ENCODE results near the gene SH3RF1. TPM values are rescaled to one million over a fixed set of nuclear protein-coding genes. Genes with fewer than 3 reads are reported as not detected.

SH3RF1 gene
- total and polyA plus RNA-seq, 4 donors = 14.7 to 21.9 (median 18.5) TPM

DNA sequence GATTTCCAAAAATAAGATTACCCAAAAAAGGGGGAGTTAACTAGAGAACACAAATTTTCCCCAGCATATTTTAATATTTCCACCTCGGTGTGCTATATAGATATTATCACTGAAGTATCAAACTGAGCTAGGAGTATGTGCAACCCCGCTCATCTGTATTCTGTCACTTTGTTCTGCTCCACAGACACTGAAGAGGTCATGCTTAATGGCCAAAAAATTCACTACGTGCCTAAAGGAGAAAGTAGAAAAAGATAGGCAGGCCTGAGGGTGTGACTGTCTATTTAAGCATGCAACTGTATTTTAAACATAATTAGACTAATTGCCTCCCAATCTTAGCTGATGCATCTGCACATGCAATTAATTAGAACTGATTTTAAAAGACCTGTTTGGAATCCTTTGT lies 24.5 kb downstream of the SH3RF1 start:
- no peak overlapping the region for H3K27ac ChIP-seq (ENCODE audit: low read depth, low read length)
- WGBS (ENCODE audit: insufficient coverage) = no CpG with 5 or more reads among the region's 3 CpGs

DNA sequence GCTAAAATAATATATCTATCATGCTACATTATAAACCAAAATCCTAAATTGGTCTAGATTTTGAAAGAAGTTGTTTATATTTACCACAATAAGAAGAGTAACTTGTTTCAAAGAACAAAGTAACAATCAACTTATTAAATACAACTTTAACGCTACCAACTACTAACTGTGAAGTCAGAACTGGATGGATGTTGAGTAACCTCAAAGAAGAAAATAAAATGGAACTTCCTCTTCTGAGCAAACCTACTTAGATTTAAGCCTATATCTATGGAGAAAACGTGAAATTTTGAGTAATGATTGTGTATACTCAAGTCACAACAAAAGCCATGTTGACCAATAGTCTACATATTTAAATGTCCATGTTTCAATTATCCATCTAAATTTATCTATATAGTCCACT lies 25.7 kb downstream of the SH3RF1 start:
- no peak for DNase-seq (ENCODE audit: low read depth in 4 of 6, low spot score in 6 of 6)
- H3K4me3 ChIP-seq (ENCODE audit: low read depth, low read length) = no peak overlapping the region
- H3K4me1 ChIP-seq (ENCODE audit: control insufficient read depth, insufficient read depth, low read length) = no peaks in the 10 kb centered on the region
- no peaks in the 10 kb centered on the region for H3K36me3 ChIP-seq (ENCODE audit: control insufficient read depth, insufficient read depth, low read length)
- no peaks in the 10 kb centered on the region for H3K27me3 ChIP-seq (ENCODE audit: control insufficient read depth, insufficient read depth, low read length)
- H3K27ac ChIP-seq (ENCODE audit: low read depth, low read length) = no peak overlapping the region
- H3K9me3 ChIP-seq (ENCODE audit: control insufficient read depth, insufficient read depth, low read length) = no peaks in the 10 kb centered on the region
- WGBS (ENCODE audit: insufficient coverage) = no CpG with 5 or more reads among the region's 2 CpGs

More for the DNA sequence above, 24.5 kb downstream of the SH3RF1 start:
- Histone ChIP-seq H3K36me3 (ENCODE audit: control insufficient read depth, insufficient read depth, low read length) (no peaks in the 10 kb centered on the region), H3K27me3 (ENCODE audit: control insufficient read depth, insufficient read depth, low read length) (no peaks in the 10 kb centered on the region), H3K9me3 (ENCODE audit: control insufficient read depth, insufficient read depth, low read length) (no peaks in the 10 kb centered on the region), H3K4me1 (ENCODE audit: control insufficient read depth, insufficient read depth, low read length) (no peaks in the 10 kb centered on the region), H3K4me3 (ENCODE audit: low read depth, low read length) (no peak overlapping the region)
- no peak for DNase-seq (ENCODE audit: low read depth in 4 of 6, low spot score in 6 of 6)

DNA sequence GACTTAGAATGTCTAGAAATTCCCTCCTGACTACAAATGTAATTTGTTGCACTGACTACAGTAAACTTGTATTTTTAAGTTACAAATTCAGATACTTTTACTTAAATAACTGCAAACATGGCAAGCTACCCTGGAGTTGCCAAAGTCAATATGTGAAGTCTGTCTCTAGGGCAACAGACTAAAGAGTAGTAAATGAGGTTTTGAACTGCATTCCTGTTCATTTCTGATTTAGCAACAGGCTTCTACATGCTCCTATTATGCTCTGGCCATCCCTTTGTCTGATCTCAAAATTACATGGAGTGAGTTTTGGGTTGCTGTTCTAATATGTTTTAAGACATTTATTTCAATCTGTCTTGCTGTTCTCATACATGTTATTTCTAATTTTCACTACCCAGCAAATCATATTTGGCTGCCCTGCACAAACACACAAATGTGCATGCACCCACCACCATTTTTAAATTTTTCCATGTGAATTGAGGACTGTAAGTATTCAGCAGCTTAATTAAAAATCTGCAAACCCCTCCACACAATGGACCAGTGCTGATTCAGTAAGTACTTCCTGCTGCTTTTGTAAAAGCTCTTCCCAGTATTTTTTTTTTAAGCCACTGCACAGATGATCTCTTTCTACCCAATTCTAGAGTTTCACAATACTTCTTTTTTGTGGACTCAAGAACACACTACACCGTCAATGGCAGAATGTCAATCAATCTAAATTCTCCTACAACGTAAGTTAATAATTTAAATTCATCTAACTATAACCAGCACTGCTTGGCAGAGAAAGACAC lies 26.7 kb downstream of the SH3RF1 start:
- peak in 2 of 6 donors; percentile 42 to 62 for DNase-seq (ENCODE audit: low read depth in 4 of 6, low spot score in 6 of 6)
- no CpG with 5 or more reads among the region's 2 CpGs for WGBS (ENCODE audit: insufficient coverage)
- H3K27ac ChIP-seq (ENCODE audit: low read depth, low read length) = no peak overlapping the region

DNA sequence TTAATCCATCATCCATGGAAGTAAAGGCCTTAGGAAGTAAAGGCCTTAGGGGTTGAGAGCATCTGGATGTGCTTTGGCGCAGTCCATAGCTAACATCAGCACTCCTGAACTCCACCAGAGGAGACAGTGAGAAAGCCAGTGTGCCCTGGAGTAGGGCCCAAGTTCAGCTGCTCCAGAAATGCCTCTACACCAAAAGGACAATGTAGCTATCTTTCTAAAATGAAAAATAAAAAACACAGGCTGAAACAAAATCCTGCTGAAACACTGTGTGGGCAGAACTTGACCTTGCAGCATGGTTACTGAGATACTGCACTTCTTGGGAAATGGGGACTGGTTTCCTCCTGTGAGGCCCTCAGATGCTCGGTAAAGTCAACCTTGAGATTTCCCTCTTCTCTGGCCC lies 29.3 kb downstream of the SH3RF1 start:
- no peak for DNase-seq (ENCODE audit: low read depth in 4 of 6, low spot score in 6 of 6)
- Histone ChIP-seq H3K27me3 (ENCODE audit: control insufficient read depth, insufficient read depth, low read length) (no peaks in the 10 kb centered on the region), H3K4me1 (ENCODE audit: control insufficient read depth, insufficient read depth, low read length) (no peaks in the 10 kb centered on the region), H3K36me3 (ENCODE audit: control insufficient read depth, insufficient read depth, low read length) (no peaks in the 10 kb centered on the region), H3K27ac (ENCODE audit: low read depth, low read length) (no peak overlapping the region), H3K4me3 (ENCODE audit: low read depth, low read length) (no peak overlapping the region), H3K9me3 (ENCODE audit: control insufficient read depth, insufficient read depth, low read length) (no peaks in the 10 kb centered on the region)
- WGBS (ENCODE audit: insufficient coverage) = 40% methylated on average over 1 of the region's 2 CpGs

More for the DNA sequence above, 26.7 kb downstream of the SH3RF1 start:
- Histone ChIP-seq H3K4me1 (ENCODE audit: control insufficient read depth, insufficient read depth, low read length) (no peaks in the 10 kb centered on the region), H3K27me3 (ENCODE audit: control insufficient read depth, insufficient read depth, low read length) (no peaks in the 10 kb centered on the region), H3K36me3 (ENCODE audit: control insufficient read depth, insufficient read depth, low read length) (no peaks in the 10 kb centered on the region), H3K4me3 (ENCODE audit: low read depth, low read length) (no peak overlapping the region), H3K9me3 (ENCODE audit: control insufficient read depth, insufficient read depth, low read length) (no peaks in the 10 kb centered on the region)

DNA sequence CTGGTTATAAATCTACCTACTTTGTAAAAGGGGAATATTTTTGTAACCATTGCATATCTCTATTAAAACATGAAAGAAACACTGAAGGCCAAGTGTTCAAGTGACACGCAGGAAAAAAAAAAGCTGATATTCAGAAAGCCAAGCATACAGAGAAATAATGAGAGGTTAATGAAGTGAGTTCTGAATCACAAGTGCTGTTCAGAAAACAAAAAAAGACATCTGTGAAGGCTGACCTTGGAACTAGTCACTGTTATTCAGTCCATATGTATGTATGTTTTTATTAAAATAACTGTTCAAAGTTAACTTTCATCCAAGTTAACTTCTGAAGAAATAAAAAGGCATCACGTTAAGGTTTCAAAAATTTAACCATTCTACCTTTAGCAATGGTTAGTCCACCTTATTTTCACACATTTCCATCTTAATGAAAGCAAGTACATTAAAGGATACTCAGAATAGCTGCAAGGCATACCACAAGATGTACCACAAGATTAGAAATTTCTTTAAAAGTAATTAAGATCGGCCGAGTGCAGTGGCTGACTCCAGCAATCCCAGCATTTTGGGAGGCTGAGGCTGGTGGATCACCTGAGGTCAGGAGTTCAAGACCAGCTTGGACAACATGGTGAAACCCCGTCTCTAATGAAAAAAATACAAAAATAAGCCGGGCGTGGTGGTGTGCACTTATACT lies 31.4 kb downstream of the SH3RF1 start:
- Histone ChIP-seq H3K27ac (ENCODE audit: low read depth, low read length) (no peak overlapping the region), H3K4me1 (ENCODE audit: control insufficient read depth, insufficient read depth, low read length) (no peaks in the 10 kb centered on the region), H3K9me3 (ENCODE audit: control insufficient read depth, insufficient read depth, low read length) (no peaks in the 10 kb centered on the region), H3K27me3 (ENCODE audit: control insufficient read depth, insufficient read depth, low read length) (no peaks in the 10 kb centered on the region), H3K36me3 (ENCODE audit: control insufficient read depth, insufficient read depth, low read length) (no peaks in the 10 kb centered on the region), H3K4me3 (ENCODE audit: low read depth, low read length) (no peak overlapping the region)
- DNase-seq (ENCODE audit: low read depth in 4 of 6, low spot score in 6 of 6) = no peak
- 61% methylated on average over 4 of the region's 7 CpGs for WGBS (ENCODE audit: insufficient coverage)

DNA sequence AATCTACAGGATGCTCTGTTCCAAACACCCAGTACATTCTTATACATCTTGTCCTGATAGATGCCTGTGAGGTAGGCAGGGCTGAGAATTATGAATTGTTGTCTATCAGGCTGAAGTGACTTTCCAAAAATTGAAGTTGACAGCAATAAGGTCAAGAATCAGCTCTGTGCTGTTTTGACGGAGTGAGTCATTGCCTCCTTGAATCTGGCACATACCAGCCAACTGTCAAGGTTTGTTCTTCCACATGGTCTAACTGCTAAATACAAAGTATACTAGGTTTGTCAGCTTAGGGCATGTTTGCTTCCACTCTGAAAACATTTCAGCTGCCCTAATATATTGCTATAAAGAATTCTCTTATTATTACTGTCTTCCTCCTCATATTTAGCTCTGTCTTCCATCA lies 32.3 kb downstream of the SH3RF1 start:
- no peaks in the 10 kb centered on the region for H3K9me3 ChIP-seq (ENCODE audit: control insufficient read depth, insufficient read depth, low read length)
- DNase-seq (ENCODE audit: low read depth in 4 of 6, low spot score in 6 of 6) = no peak
- H3K4me3 ChIP-seq (ENCODE audit: low read depth, low read length) = no peak overlapping the region
- WGBS (ENCODE audit: insufficient coverage) = no CpG with 5 or more reads among the region's 1 CpG
- no peaks in the 10 kb centered on the region for H3K36me3 ChIP-seq (ENCODE audit: control insufficient read depth, insufficient read depth, low read length)
- H3K27me3 ChIP-seq (ENCODE audit: control insufficient read depth, insufficient read depth, low read length) = no peaks in the 10 kb centered on the region
- H3K4me1 ChIP-seq (ENCODE audit: control insufficient read depth, insufficient read depth, low read length) = no peaks in the 10 kb centered on the region
- no peak overlapping the region for H3K27ac ChIP-seq (ENCODE audit: low read depth, low read length)

DNA sequence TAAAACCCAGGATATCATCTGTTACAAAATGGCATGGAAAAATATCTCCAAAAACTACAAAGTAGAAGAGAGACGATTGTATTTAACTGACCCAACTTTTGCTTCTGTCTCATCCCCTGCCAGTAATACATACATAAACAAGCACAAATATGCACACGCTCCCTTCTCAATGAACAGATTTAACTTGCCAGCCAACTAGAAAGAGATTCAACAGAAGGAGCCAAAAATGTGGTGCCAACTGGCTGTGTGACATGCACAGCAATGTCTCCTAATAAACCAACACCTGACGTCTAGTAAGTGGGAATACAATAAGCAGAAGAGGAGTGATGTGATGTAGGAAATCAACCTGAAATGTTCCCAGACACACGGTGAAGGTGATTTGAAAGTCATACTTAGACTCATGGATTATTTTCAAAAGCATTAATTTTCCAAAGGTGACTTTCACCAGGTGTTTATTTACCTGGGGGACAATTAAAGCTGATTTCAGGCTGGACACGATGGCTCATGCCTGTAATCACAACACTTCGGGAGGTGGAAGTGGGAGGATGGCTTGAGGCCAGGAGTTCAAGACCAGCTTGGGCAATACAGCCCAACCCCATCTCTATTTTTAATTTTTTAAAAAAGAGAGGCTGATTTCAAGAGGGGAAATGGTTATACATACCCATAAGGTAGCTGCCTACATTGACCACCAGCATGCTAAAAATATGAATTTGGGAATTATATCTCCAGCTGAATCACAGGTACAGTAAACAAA lies 33.7 kb downstream of the SH3RF1 start:
- WGBS (ENCODE audit: insufficient coverage) = 0% methylated on average over 1 of the region's 6 CpGs
- Histone ChIP-seq H3K9me3 (ENCODE audit: control insufficient read depth, insufficient read depth, low read length) (no peaks in the 10 kb centered on the region), H3K4me3 (ENCODE audit: low read depth, low read length) (no peak overlapping the region), H3K4me1 (ENCODE audit: control insufficient read depth, insufficient read depth, low read length) (no peaks in the 10 kb centered on the region), H3K27ac (ENCODE audit: low read depth, low read length) (no peak overlapping the region), H3K36me3 (ENCODE audit: control insufficient read depth, insufficient read depth, low read length) (no peaks in the 10 kb centered on the region), H3K27me3 (ENCODE audit: control insufficient read depth, insufficient read depth, low read length) (no peaks in the 10 kb centered on the region)
- peak in 5 of 6 donors; percentile 26 to 93 (median 57) for DNase-seq (ENCODE audit: low read depth in 4 of 6, low spot score in 6 of 6)

DNA sequence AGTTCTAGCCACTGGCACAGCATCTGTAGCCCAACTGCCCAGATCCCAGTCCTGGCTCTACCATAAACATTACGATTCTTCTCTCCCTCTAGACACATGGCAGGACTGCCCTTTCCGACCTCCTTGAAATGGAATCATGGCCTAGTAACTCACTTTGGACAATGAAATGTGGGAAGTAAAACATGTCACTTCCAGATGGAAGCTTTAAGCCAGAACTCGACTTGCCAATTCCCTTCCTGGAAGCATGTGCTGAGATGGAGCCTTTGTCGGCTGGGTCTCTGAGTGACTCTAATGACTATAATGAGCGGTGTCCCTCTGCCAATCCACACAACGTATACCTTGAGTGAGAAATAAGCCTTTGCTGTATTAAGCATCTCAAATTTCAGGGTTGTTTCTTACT lies 34.7 kb downstream of the SH3RF1 start:
- Histone ChIP-seq H3K36me3 (ENCODE audit: control insufficient read depth, insufficient read depth, low read length) (no peaks in the 10 kb centered on the region), H3K27ac (ENCODE audit: low read depth, low read length) (no peak overlapping the region), H3K4me1 (ENCODE audit: control insufficient read depth, insufficient read depth, low read length) (no peaks in the 10 kb centered on the region), H3K4me3 (ENCODE audit: low read depth, low read length) (no peak overlapping the region), H3K27me3 (ENCODE audit: control insufficient read depth, insufficient read depth, low read length) (no peaks in the 10 kb centered on the region), H3K9me3 (ENCODE audit: control insufficient read depth, insufficient read depth, low read length) (no peaks in the 10 kb centered on the region)
- WGBS (ENCODE audit: insufficient coverage) = 60% methylated on average over 2 of the region's 6 CpGs
- peak in 1 of 6 donors; percentile 79 for DNase-seq (ENCODE audit: low read depth in 4 of 6, low spot score in 6 of 6)

DNA sequence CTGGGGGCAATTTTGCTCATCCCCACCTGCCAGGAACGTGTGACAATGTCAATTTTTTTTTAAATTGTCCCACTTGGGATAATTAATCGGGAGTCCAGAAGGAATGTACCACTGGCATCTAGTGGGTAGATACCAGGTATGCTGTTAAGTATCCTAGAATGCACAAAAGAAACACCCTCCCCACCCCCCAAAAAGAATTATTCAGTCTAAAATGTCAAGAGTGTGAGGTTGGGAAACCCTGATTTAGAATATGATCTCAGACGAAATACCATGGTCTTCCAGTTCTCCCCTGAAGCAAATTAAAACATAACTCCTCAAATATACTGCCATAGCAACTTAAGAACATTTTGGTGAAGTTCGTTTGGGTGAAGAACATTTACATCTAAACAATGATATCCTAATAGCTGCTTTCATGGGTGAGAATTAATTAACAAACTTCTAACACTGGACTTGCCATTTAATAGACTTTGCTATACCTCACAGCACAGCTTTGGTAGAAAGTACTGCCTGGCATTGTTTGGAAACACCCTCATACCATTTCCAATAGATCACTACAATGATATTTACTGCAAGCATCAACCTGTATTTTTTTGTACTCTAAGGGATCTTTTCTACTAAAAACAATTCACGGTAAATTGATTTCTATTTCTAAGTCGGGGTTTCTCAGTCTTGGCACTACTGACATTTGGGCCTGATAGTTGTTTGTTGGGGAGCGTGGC lies 36.5 kb downstream of the SH3RF1 start:
- Histone ChIP-seq H3K36me3 (ENCODE audit: control insufficient read depth, insufficient read depth, low read length) (no peaks in the 10 kb centered on the region), H3K9me3 (ENCODE audit: control insufficient read depth, insufficient read depth, low read length) (no peaks in the 10 kb centered on the region)

More for the DNA sequence above, 36.5 kb downstream of the SH3RF1 start:
- Histone ChIP-seq H3K4me1 (ENCODE audit: control insufficient read depth, insufficient read depth, low read length) (peaks cover 3% of the 10 kb centered on the region), H3K4me3 (ENCODE audit: low read depth, low read length) (no peak overlapping the region), H3K27ac (ENCODE audit: low read depth, low read length) (no peak overlapping the region), H3K27me3 (ENCODE audit: control insufficient read depth, insufficient read depth, low read length) (no peaks in the 10 kb centered on the region)
- WGBS (ENCODE audit: insufficient coverage) = no CpG with 5 or more reads among the region's 7 CpGs
- DNase-seq (ENCODE audit: low read depth in 4 of 6, low spot score in 6 of 6) = no peak
